NCI-H2196 (cell line): ENCODE measurements around the gene ATP2A1.
"Not testable (repeated sequence)": the region's sequence is repeated elsewhere in the genome, so short reads cannot be mapped to it uniquely, and the experiment has no call there.

Source experiments
- DNase-seq: peaks from one replicate; lab custom pipeline; 2025; ENCODE audit not compliant: unreplicated experiment; lab: John Stamatoyannopoulos, UW

ATP2A1 gene

GRCh38 chr16:28880955-28881354, 2.7 kb downstream of the ATP2A1 start:
- DNase-seq = no peak

- not testable (repeated sequence) for DNase-seq
Observed at GRCh38 chr16:28881565-28881964, 3.3 kb downstream of the ATP2A1 start.

- no peak for DNase-seq
Observed at GRCh38 chr16:28882551-28883160, 4.4 kb downstream of the ATP2A1 start.

- no peak for DNase-seq
Observed at GRCh38 chr16:28883221-28883996, 5.1 kb downstream of the ATP2A1 start.

GRCh38 chr16:28884045-28884444, 5.8 kb downstream of the ATP2A1 start:
- DNase-seq = no peak

- no peak for DNase-seq
Observed at GRCh38 chr16:28886945-28887344, 8.7 kb downstream of the ATP2A1 start.

- DNase-seq = not testable (repeated sequence)
Observed at GRCh38 chr16:28890355-28890754, 12.1 kb downstream of the ATP2A1 start.

GRCh38 chr16:28891964-28892890, 13.9 kb downstream of the ATP2A1 start:
- no peak for DNase-seq

- no peak for DNase-seq
Observed at GRCh38 chr16:28893291-28893690, 15.0 kb downstream of the ATP2A1 start.

- no peak for DNase-seq
Observed at GRCh38 chr16:28895609-28896008, 17.3 kb downstream of the ATP2A1 start.

GRCh38 chr16:28897826-28898225, 19.5 kb downstream of the ATP2A1 start:
- no peak for DNase-seq

GRCh38 chr16:28898266-28898665, 20.0 kb downstream of the ATP2A1 start:
- DNase-seq = no peak

- no peak for DNase-seq
Observed at GRCh38 chr16:28898942-28899341, 20.7 kb downstream of the ATP2A1 start.

GRCh38 chr16:28899882-28900590, 21.7 kb downstream of the ATP2A1 start:
- DNase-seq = no peak

GRCh38 chr16:28900601-28901000, 22.3 kb downstream of the ATP2A1 start:
- no peak for DNase-seq

- no peak for DNase-seq
Observed at GRCh38 chr16:28901862-28902261, 23.6 kb downstream of the ATP2A1 start.

- no peak for DNase-seq
Observed at GRCh38 chr16:28902909-28903308, 24.6 kb downstream of the ATP2A1 start.

- DNase-seq = no peak
Observed at GRCh38 chr16:28903344-28904042, 25.2 kb downstream of the ATP2A1 start.

GRCh38 chr16:28904363-28904762, 26.1 kb downstream of the ATP2A1 start:
- no peak for DNase-seq

- DNase-seq = no peak
Observed at GRCh38 chr16:28904828-28905227, 26.5 kb downstream of the ATP2A1 start.
